HEK293 (cell line): ENCODE measurements around the gene LARGE1.
A peak's percentile ranks its signal among the peaks of the same experiment; 100 is the strongest.

ENCODE experiments used
- CTCF ChIA-PET: fragments of 350-600 bp; formaldehyde crosslinking; extraction: SDS; loops from one replicate; lab custom pipeline; 2021; ENCODE audit warnings: antibody characterized with exemption; lab: Yijun Ruan, JAX
- POLR2A ChIA-PET: fragments of 300-600 bp; formaldehyde crosslinking; extraction: SDS; loops from one replicate; lab custom pipeline; 2020; ENCODE audit warnings: antibody characterized with exemption, inconsistent platforms; lab: Yijun Ruan, JAX
- H3K27ac ChIP-seq: fragments of 200-500 bp; sonication (Bioruptor generic); 2 replicates; pipeline ENCODE4 v1.5.1; 2014; ENCODE audit warnings: low read depth, low read length, control low read depth, inconsistent platforms; ENCODE audit errors: extremely low read depth
- H3K36me3 ChIP-seq, 2 experiments: fragments of 200-500 bp in 1 of 2; sonication (Bioruptor generic) in 1 of 2; 1 replicate in 1 of 2; 2 replicates in 1 of 2; pipeline ENCODE4 v1.5.1; 2014 to 2017; ENCODE audit warnings: inconsistent platforms in 2 of 2, low read length in 2 of 2; ENCODE audit not compliant: control insufficient read depth in 2 of 2, insufficient read depth in 1 of 2
- H3K4me1 ChIP-seq: fragments of 200-500 bp; sonication (Bioruptor generic); 2 replicates; pipeline ENCODE4 v1.5.1; 2014; ENCODE audit warnings: mild to moderate bottlenecking, low read length, inconsistent platforms; ENCODE audit not compliant: control insufficient read depth, insufficient read depth
- H3K4me3 ChIP-seq: 2 replicates; pipeline ENCODE4 v1.5.1; 2011; ENCODE audit warnings: low read depth, mild to moderate bottlenecking, control low read depth, low read length, moderate library complexity
- H3K9me3 ChIP-seq: fragments of 200-500 bp; sonication (Bioruptor generic); 2 replicates; pipeline ENCODE4 v1.5.1; 2014; ENCODE audit warnings: low read depth, low read length, inconsistent platforms; ENCODE audit not compliant: control insufficient read depth, insufficient read depth
- ATF2 ChIP-seq: fragments of 450-650 bp; formaldehyde crosslinking; IDR thresholded peaks from 2 replicates; pipeline ENCODE4 v1.5.1; 2016; ENCODE audit warnings: missing biosample characterization, missing genetic modification characterization, low read depth
- BCL6B ChIP-seq: fragments of 450-650 bp; formaldehyde crosslinking; IDR thresholded peaks from 2 replicates; pipeline ENCODE4 v1.5.1; 2017; ENCODE audit warnings: missing biosample characterization, missing genetic modification characterization
- FEZF1 ChIP-seq: fragments of 450-650 bp; formaldehyde crosslinking; IDR thresholded peaks from 2 replicates; pipeline ENCODE4 v1.5.1; 2016; ENCODE audit warnings: missing biosample characterization, missing genetic modification characterization
- OVOL3 ChIP-seq: fragments of 450-650 bp; formaldehyde crosslinking; IDR thresholded peaks from 2 replicates; pipeline ENCODE4 v1.5.1; 2016; ENCODE audit warnings: missing biosample characterization, missing genetic modification characterization
- PRDM1 ChIP-seq: fragments of 450-650 bp; formaldehyde crosslinking; IDR thresholded peaks from 2 replicates; pipeline ENCODE4; 2016; ENCODE audit warnings: missing biosample characterization, missing genetic modification characterization
- REST ChIP-seq: fragments of 450-650 bp; formaldehyde crosslinking; IDR thresholded peaks from 2 replicates; pipeline ENCODE4 v1.5.1; 2016; ENCODE audit warnings: missing biosample characterization, missing genetic modification characterization
- TRIM28 ChIP-seq: IDR thresholded peaks from 2 replicates; pipeline ENCODE4 v1.6.1; 2011; ENCODE audit warnings: low read length, control low read depth, borderline replicate concordance
- ZBTB17 ChIP-seq: fragments of 450-650 bp; formaldehyde crosslinking; IDR thresholded peaks from 2 replicates; pipeline ENCODE4 v1.5.1; 2016; ENCODE audit warnings: missing biosample characterization, missing genetic modification characterization
- ZBTB20 ChIP-seq: fragments of 450-650 bp; formaldehyde crosslinking; IDR thresholded peaks from 2 replicates; pipeline ENCODE4 v1.5.1; 2016; ENCODE audit warnings: missing biosample characterization, missing genetic modification characterization
- ZFP69B ChIP-seq: fragments of 450-650 bp; formaldehyde crosslinking; IDR thresholded peaks from 2 replicates; pipeline ENCODE4 v1.5.1; 2016; ENCODE audit warnings: missing biosample characterization, missing genetic modification characterization
- ZNF121 ChIP-seq: fragments of 450-650 bp; formaldehyde crosslinking; IDR thresholded peaks from 2 replicates; pipeline ENCODE4 v1.5.1; 2016; ENCODE audit warnings: missing biosample characterization, missing genetic modification characterization
- ZNF155 ChIP-seq: fragments of 450-650 bp; formaldehyde crosslinking; IDR thresholded peaks from 2 replicates; pipeline ENCODE4 v1.5.1; 2016; ENCODE audit warnings: missing biosample characterization, missing genetic modification characterization
- ZNF16 ChIP-seq: fragments of 450-650 bp; formaldehyde crosslinking; IDR thresholded peaks from 2 replicates; pipeline ENCODE4 v1.5.1; 2016; ENCODE audit warnings: low read depth, missing biosample characterization, missing genetic modification characterization
- ZNF214 ChIP-seq: fragments of 450-650 bp; formaldehyde crosslinking; IDR thresholded peaks from 2 replicates; pipeline ENCODE4 v1.5.1; 2017; ENCODE audit warnings: missing biosample characterization, mild to moderate bottlenecking, missing genetic modification characterization, borderline replicate concordance
- ZNF274 ChIP-seq, 2 experiments: fragments of 200-500 bp in 1 of 2; fragments of 450-650 bp in 1 of 2; sonication (Bioruptor generic) in 1 of 2; formaldehyde crosslinking in 1 of 2; IDR thresholded peaks; 2 replicates each; pipeline versions ENCODE4 v1.5.1 to v1.6.1; 2014 to 2016; ENCODE audit warnings: borderline replicate concordance in 1 of 2, inconsistent platforms in 1 of 2, low read length in 1 of 2, missing biosample characterization in 1 of 2, missing genetic modification characterization in 1 of 2
- ZNF391 ChIP-seq: fragments of 450-650 bp; formaldehyde crosslinking; IDR thresholded peaks from 2 replicates; pipeline ENCODE4 v1.5.1; 2016; ENCODE audit warnings: low read depth, missing biosample characterization, missing genetic modification characterization, borderline replicate concordance
- ZNF394 ChIP-seq: fragments of 450-650 bp; formaldehyde crosslinking; IDR thresholded peaks from 2 replicates; pipeline ENCODE4 v1.5.1; 2016; ENCODE audit warnings: missing biosample characterization, missing genetic modification characterization, mild to moderate bottlenecking, moderate library complexity, borderline replicate concordance
- ZNF426 ChIP-seq: fragments of 450-650 bp; formaldehyde crosslinking; IDR thresholded peaks from 2 replicates; pipeline ENCODE4 v1.5.1; 2017; ENCODE audit warnings: missing biosample characterization, missing genetic modification characterization, mild to moderate bottlenecking, inconsistent platforms, moderate library complexity
- ZNF530 ChIP-seq: fragments of 450-650 bp; formaldehyde crosslinking; IDR thresholded peaks from 2 replicates; pipeline ENCODE4 v1.5.1; 2016; ENCODE audit warnings: low read depth, missing biosample characterization, missing genetic modification characterization
- ZNF580 ChIP-seq: fragments of 450-650 bp; formaldehyde crosslinking; IDR thresholded peaks from 2 replicates; pipeline ENCODE4 v1.5.1; 2016; ENCODE audit warnings: missing biosample characterization, missing genetic modification characterization
- ZNF621 ChIP-seq: fragments of 450-650 bp; formaldehyde crosslinking; IDR thresholded peaks from 2 replicates; pipeline ENCODE4 v1.5.1; 2017; ENCODE audit warnings: missing biosample characterization, missing genetic modification characterization
- ZNF654 ChIP-seq: fragments of 450-650 bp; formaldehyde crosslinking; IDR thresholded peaks from 2 replicates; pipeline ENCODE4 v1.5.1; 2016; ENCODE audit warnings: low read depth, missing biosample characterization, missing genetic modification characterization
- ZNF664 ChIP-seq: fragments of 450-650 bp; formaldehyde crosslinking; IDR thresholded peaks from 2 replicates; pipeline ENCODE4 v1.5.1; 2016; ENCODE audit warnings: missing biosample characterization, missing genetic modification characterization
- ZNF776 ChIP-seq: fragments of 450-650 bp; formaldehyde crosslinking; IDR thresholded peaks from 2 replicates; pipeline ENCODE4 v1.5.0; 2017; ENCODE audit warnings: missing biosample characterization, missing genetic modification characterization, borderline replicate concordance
- ZSCAN30 ChIP-seq: fragments of 450-650 bp; IDR thresholded peaks from 2 replicates; pipeline ENCODE4 v1.5.1; 2018; ENCODE audit warnings: missing biosample characterization, mild to moderate bottlenecking, missing genetic modification characterization, moderate library complexity
- ZSCAN4 ChIP-seq: fragments of 450-650 bp; formaldehyde crosslinking; IDR thresholded peaks from 2 replicates; pipeline ENCODE4 v1.5.1; 2017; ENCODE audit warnings: missing biosample characterization, missing genetic modification characterization

Gene LARGE1

GRCh38 chr22:33902073-33902472 lies 18.2 kb downstream of the LARGE1 start:
- CTCF ChIA-PET, result interaction anchor here (0.7 to 1.3 kb wide), 2 partner anchors 67 to 204 kb away, joined by 3 to 4 read pairs; no protein-coding TSS in a partner anchor
- Histone ChIP-seq H3K9me3 (no peaks in the 10 kb centered on the region), H3K4me3 (no peak overlapping the region), H3K27ac (no peak overlapping the region), H3K36me3 (no peaks in the 10 kb centered on the region), H3K4me1 (peaks cover 2% of the 10 kb centered on the region)
- TF ChIP-seq ZNF155 (tag by site-specific recombination) (no peak), ZNF654 (no peak), FEZF1 (tag by site-specific recombination) (no peak), ZSCAN4 (tag by site-specific recombination) (no peak), ZBTB20 (tag by site-specific recombination) (peak; percentile 16; the same call in 1 of the 2 replicates), PRDM1 (no peak), ATF2 (0 out of 2 replicates have a peak, but pooled peaks have one; percentile 13), ZNF530 (no peak), ZNF391 (tag by site-specific recombination) (no peak), ZNF214 (tag by site-specific recombination) (no peak), OVOL3 (tag by site-specific recombination) (no peak), TRIM28 (0 out of 2 replicates have a peak, but pooled peaks have one; percentile 13)
- POLR2A ChIA-PET, result no interaction called here

GRCh38 chr22:33898121-33898520 lies 22.2 kb downstream of the LARGE1 start:
- CTCF ChIA-PET, result interaction anchor here (0.6 kb wide), 2 partner anchors 176 to 1484 kb away, joined by 3 to 4 read pairs; no protein-coding TSS in a partner anchor
- H3K4me3 ChIP-seq, result no peak overlapping the region
- POLR2A ChIA-PET, result no interaction called here
- H3K36me3 ChIP-seq, result no peaks in the 10 kb centered on the region
- peaks cover 2% of the 10 kb centered on the region for H3K4me1 ChIP-seq
- H3K9me3 ChIP-seq, result no peaks in the 10 kb centered on the region
- H3K27ac ChIP-seq, result no peak overlapping the region
- TF ChIP-seq ZBTB17 (tag by site-specific recombination), result no peak
- TF ChIP-seq ZNF274 (IDR thresholded peaks at IDR 0.05; ENCODE audit: low read length), result no peak
- no peak for TF ChIP-seq ZNF274 (tag by site-specific recombination; IDR thresholded peaks at IDR 0.05; ENCODE audit: borderline replicate concordance)
- no peak for TF ChIP-seq ZSCAN4 (tag by site-specific recombination)
- TF ChIP-seq ZNF394 (tag by site-specific recombination), result no peak
- TF ChIP-seq REST (tag by site-specific recombination), result no peak
- no peak for TF ChIP-seq ZFP69B (tag by site-specific recombination)
- no peak for TF ChIP-seq ZNF580 (tag by site-specific recombination)
- TF ChIP-seq ZNF776, result no peak
- TF ChIP-seq ZNF16 (tag by site-specific recombination), result no peak
- TF ChIP-seq ZNF426 (tag by site-specific recombination), result no peak
- no peak for TF ChIP-seq ZNF121 (tag by site-specific recombination)
- no peak for TF ChIP-seq ZNF664
- no peak for TF ChIP-seq ZNF621 (tag by site-specific recombination)
- TF ChIP-seq ZSCAN30 (tag by site-specific recombination), result no peak
- no peak for TF ChIP-seq BCL6B (tag by site-specific recombination)
